Activated CD8-positive, alpha-beta memory T cell treated with anti-CD3 and anti-CD28 coated beads, Interleukin-2, amount 50 U/mL, for 4 hours (primary cell): Measurements from ENCODE around the gene SLC2A3.
"Not testable (repeated sequence)": the region's sequence is repeated elsewhere in the genome, so short reads cannot be mapped to it uniquely, and the experiment has no call there.

ENCODE experiments used
- DNase-seq: peaks from one replicate; pipeline ENCODE4 v3.0.0-alpha.2; 2020

SLC2A3 gene

DNA sequence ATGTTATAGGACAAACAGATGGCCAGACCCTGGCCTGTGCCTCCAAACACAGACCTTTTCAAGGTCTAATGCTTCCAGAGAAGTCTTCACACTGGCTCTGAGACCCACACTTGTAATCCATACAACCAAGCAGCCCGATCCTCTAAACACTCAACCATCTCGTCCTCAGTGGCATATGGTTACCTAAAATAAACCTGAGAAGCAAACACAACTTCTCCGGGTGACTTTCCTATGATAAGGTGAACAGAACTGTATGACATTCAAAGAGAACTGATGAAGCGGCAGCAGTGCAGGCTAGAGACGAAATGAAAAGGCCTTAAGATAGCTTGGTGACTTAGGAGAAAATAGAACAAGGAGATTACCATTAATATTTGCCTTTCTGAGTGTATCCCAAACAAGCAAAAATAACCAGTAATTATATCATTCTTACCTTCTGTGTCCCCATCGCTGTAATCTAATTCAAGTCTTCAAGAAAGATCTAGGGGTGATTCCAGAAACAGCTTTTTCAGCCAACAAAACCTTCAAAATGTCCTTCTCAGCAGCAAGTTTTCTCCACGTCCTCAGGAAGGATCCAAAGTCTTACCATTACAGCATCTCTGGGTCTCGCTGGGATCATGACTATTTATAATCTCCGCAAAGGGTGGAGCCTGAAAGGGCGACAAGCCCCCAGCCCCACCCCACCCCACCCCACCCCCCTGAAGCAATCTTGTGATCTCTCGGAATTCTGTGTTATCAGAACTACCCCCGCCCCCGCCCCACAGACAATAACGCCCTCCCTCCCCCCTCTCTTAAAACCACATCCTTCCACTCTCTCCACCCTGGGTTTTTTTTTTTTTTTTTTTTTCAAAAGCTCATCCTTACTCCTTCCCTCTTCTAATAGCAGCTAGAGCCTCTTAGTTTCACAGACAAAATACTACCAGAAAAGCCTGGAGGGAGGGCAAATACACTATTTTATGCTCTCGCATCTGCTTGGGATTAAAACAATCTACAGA lies at the start of gene SLC2A3:
SLC2A3 (minus strand) TSS at position 598 of the 992 bp plus-strand sequence; CDS start at position 445, 153 bp downstream.
- peak; percentile 62 for DNase-seq

GRCh38 chr12:7984900-7985299 lies 48.9 kb upstream of the SLC2A3 start:
- DNase-seq, result no peak

GRCh38 chr12:7983460-7983859 lies 47.5 kb upstream of the SLC2A3 start:
- not testable (repeated sequence) for DNase-seq

GRCh38 chr12:7983019-7983418 lies 47.0 kb upstream of the SLC2A3 start:
- not testable (repeated sequence) for DNase-seq

DNA sequence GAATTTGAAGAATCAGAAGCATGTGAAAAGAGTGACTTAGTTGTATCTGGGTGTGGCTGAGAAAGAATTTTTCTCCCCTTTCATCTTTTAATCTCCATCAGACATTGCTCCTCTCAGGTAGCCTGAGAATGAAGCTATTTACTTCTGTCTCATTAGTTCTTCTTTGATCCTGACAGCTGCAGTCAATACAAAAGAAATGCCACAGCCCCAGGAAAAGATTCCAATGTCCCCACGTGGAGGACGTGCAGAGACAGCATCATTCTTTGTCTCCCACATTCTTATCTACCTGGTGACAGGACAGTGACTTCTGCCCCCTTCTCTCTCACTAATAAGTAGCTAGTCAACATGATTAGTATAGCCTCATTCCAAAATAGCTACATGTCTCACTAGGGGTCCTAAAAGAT lies 46.3 kb upstream of the SLC2A3 start:
- DNase-seq, result not testable (repeated sequence)

DNA sequence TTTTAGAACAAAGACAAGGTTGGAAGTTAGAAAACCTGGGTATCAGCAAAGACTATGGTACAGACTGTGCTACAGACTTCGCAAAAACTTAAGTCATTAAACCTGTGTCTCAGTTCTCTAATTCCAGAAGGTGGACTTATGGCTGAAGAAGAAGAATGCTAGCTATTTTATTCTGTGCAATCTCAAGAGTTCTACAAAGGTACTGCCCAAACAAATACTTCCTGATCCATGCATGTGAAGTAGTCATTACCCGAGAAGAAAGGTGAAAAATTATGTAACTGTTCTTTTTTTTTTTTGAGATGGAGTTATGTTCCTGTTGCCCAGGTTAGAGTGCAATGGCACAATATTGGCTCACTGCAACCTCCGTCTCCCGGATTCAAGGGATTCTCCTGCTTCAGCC lies 45.5 kb upstream of the SLC2A3 start:
- DNase-seq, result no peak

- not testable (repeated sequence) for DNase-seq
Measured at GRCh38 chr12:7977351-7978124, 41.6 kb upstream of the SLC2A3 start.

- DNase-seq, result no peak
Measured at GRCh38 chr12:7973457-7973825, 37.5 kb upstream of the SLC2A3 start.

- DNase-seq, result no peak
Measured at GRCh38 chr12:7972734-7973456, 36.9 kb upstream of the SLC2A3 start.

GRCh38 chr12:7972269-7972668 lies 36.3 kb upstream of the SLC2A3 start:
- not testable (repeated sequence) for DNase-seq

GRCh38 chr12:7971765-7972164 lies 35.8 kb upstream of the SLC2A3 start:
- DNase-seq, result not testable (repeated sequence)

DNA sequence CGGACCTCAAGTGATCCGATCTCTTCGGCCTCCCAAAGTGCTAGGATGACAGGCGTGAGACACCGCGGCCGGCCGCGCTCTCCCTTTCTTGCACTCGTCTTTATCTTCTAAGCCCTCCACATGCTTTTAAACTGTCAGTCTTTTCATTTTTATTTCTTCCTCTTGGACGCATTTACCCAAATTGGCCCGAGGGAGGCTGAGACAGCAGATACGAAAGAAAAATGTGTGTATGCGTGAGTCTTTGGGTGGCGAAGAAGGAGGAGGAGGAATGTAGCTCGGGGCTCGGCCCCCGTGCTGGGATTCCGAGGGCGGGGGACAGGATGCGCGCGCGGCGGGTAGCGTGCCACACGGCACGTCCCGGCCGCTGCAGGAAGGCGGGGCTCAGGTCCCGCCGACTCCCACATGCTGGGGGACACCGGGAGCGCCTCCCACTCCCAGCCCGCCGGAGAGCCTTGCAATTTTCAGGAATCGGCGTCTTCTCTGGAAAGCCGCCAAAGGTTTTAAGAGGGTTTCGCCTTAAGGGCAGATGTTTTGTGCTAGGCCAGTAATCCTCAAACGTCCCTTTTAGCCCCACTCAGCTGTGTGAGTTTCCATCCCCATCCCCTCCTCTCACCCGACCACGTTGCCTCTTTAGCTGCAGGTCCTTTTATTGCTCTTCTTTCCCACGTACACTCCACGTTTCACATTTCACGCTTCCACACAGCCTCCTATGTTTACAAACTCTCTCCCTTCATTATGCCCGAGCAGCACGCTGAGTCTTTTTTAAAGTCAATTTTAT lies 34.7 kb upstream of the SLC2A3 start:
- DNase-seq, result peak; percentile 80

GRCh38 chr12:7966563-7966962 lies 30.6 kb upstream of the SLC2A3 start:
- no peak for DNase-seq

GRCh38 chr12:7964669-7965068 lies 28.7 kb upstream of the SLC2A3 start:
- not testable (repeated sequence) for DNase-seq

- no peak for DNase-seq
Measured at GRCh38 chr12:7961395-7962178, 25.6 kb upstream of the SLC2A3 start.

GRCh38 chr12:7959701-7960121 lies 23.7 kb upstream of the SLC2A3 start:
- DNase-seq, result peak; percentile 21

- DNase-seq, result no peak
Measured at GRCh38 chr12:7959278-7959677, 23.3 kb upstream of the SLC2A3 start.

DNA sequence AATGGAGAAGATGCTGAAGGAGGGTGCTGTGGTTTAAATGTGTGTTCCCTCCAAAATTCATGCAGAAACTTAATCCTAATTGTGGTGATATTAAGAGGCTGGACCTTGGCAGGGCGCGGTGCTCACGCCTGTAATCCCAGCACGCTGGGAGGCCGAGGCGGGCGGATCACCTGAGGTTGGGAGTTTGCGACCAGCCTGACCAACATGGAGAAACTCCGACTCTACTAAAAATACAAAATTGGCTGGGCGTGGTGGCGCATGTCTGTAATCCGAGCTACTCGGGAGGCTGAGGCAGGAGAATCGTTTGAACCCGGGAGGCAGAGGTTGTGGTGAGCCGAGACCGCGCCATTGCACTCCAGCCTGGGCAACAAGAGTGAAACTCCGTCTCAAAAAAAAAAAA lies 18.9 kb upstream of the SLC2A3 start:
- DNase-seq, result not testable (repeated sequence)

DNA sequence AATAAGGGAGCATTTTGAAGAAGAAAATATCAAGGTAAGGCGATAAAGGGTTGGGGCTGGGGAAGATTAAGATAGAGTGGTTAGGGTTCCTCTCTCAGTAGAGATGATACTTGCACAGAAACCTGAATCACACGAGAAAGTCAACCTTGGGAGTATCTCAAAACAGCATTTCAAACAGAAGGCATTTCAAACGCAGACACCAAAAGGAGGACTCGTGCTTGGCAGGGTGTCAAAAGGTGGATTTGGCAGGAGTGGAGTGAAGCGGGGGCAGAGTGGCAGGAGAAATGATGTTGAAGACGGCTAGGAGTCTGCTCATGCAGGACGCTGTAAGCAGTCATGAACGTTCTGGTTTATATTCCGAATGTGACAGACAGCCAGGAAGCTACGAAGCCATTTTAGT lies 18.4 kb upstream of the SLC2A3 start:
- not testable (repeated sequence) for DNase-seq

- DNase-seq, result not testable (repeated sequence)
Measured at GRCh38 chr12:7953912-7954311, 17.9 kb upstream of the SLC2A3 start.

DNA sequence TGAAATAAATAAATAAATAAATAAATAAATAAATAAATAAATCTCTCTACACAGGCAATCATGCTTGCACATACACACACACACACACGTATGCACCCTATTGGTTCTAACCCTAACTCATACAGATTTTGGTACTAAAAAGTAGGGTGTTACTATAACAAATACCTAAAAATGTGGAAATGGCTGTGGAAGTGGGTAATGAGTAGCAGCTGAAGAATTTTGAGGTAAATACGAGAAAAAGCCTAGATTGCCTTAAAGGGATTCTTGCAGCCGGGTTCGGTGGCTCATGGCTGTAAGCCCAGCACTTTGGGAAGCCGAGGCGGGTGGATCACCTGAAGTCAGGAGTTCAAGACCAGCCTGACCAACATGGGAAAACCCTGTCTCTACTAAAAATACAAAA lies 15.7 kb upstream of the SLC2A3 start:
- no peak for DNase-seq
